Activated naive CD4-positive, alpha-beta T cell treated with anti-CD3 and anti-CD28 coated beads, Interleukin-2, amount 50 U/mL, for 24 hours (primary cell): ENCODE measurements around the gene BLMH.

Experiments used
- H3K27ac Mint-ChIP-seq: one replicate; pipeline ENCODE4 v1.8.0; 2021; ENCODE audit warnings: mild to moderate bottlenecking, mixed read lengths
- H3K27me3 Mint-ChIP-seq: one replicate; pipeline ENCODE4 v1.8.0; 2021; ENCODE audit warnings: mixed read lengths
- H3K36me3 Mint-ChIP-seq: one replicate; pipeline ENCODE4 v1.8.0; 2021; ENCODE audit warnings: mixed read lengths
- H3K4me1 Mint-ChIP-seq: one replicate; pipeline ENCODE4 v1.8.0; 2021; ENCODE audit warnings: mixed read lengths
- H3K4me3 Mint-ChIP-seq: one replicate; pipeline ENCODE4 v1.8.0; 2021; ENCODE audit warnings: mild to moderate bottlenecking, mixed read lengths
- H3K9me3 Mint-ChIP-seq: one replicate; pipeline ENCODE4 v1.8.0; 2021; ENCODE audit warnings: mixed read lengths

BLMH gene

GRCh38 chr17:30279156-30279555 lies 12.6 kb downstream of the BLMH start:
- Mint-ChIP-seq H3K4me1 (peaks cover 5% of the 10 kb centered on the region), H3K4me3 (no peak overlapping the region), H3K36me3 (peaks cover 14% of the 10 kb centered on the region), H3K27me3 (no peaks in the 10 kb centered on the region), H3K9me3 (no peaks in the 10 kb centered on the region), H3K27ac (no peak overlapping the region)

GRCh38 chr17:30278032-30278431 lies 13.7 kb downstream of the BLMH start:
- Mint-ChIP-seq H3K4me1 (peaks cover 5% of the 10 kb centered on the region), H3K27ac (no peak overlapping the region), H3K4me3 (no peak overlapping the region), H3K36me3 (peaks cover 18% of the 10 kb centered on the region), H3K9me3 (no peaks in the 10 kb centered on the region), H3K27me3 (no peaks in the 10 kb centered on the region)

DNA sequence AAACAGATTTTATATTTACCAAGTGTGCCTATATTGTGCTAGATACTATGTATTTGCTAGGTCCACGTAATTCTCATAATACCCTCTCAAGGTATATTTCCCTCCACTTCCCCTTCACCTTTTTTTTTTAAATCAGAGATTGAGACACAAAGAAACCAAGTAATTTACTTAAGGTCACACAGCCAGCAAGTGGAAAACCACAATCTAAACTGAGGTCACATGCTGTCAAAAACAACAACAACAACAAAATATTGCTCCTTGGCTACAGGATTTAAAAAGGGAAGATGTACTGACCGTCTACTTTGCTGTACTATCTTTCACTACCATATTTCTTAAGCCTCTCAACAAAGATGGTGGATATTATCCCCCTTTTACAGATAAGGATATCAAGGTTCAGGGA lies 15.8 kb downstream of the BLMH start:
- Mint-ChIP-seq H3K4me1 (no peaks in the 10 kb centered on the region), H3K27ac (peak overlapping the region; percentile 73), H3K36me3 (peaks cover 21% of the 10 kb centered on the region), H3K27me3 (no peaks in the 10 kb centered on the region), H3K9me3 (no peaks in the 10 kb centered on the region), H3K4me3 (no peak overlapping the region)

- Mint-ChIP-seq H3K27me3 (no peaks in the 10 kb centered on the region), H3K36me3 (peaks cover 24% of the 10 kb centered on the region), H3K27ac (no peak overlapping the region), H3K4me3 (no peak overlapping the region), H3K4me1 (no peaks in the 10 kb centered on the region), H3K9me3 (no peaks in the 10 kb centered on the region)
Measured at GRCh38 chr17:30274887-30275286, 16.9 kb downstream of the BLMH start.

GRCh38 chr17:30273373-30273772 lies 18.4 kb downstream of the BLMH start:
- H3K27ac Mint-ChIP-seq: no peak overlapping the region

GRCh38 chr17:30271102-30271501 lies 20.6 kb downstream of the BLMH start:
- H3K27ac Mint-ChIP-seq: no peak overlapping the region
- H3K4me1 Mint-ChIP-seq: no peaks in the 10 kb centered on the region
- no peak overlapping the region for H3K4me3 Mint-ChIP-seq
- H3K36me3 Mint-ChIP-seq: peaks cover 23% of the 10 kb centered on the region
- no peaks in the 10 kb centered on the region for H3K27me3 Mint-ChIP-seq
- H3K9me3 Mint-ChIP-seq: no peaks in the 10 kb centered on the region

More at GRCh38 chr17:30273373-30273772, 18.4 kb downstream of the BLMH start:
- H3K36me3 Mint-ChIP-seq: peaks cover 26% of the 10 kb centered on the region
- H3K9me3 Mint-ChIP-seq: no peaks in the 10 kb centered on the region
- no peaks in the 10 kb centered on the region for H3K27me3 Mint-ChIP-seq
- H3K4me1 Mint-ChIP-seq: no peaks in the 10 kb centered on the region
- H3K4me3 Mint-ChIP-seq: no peak overlapping the region

DNA sequence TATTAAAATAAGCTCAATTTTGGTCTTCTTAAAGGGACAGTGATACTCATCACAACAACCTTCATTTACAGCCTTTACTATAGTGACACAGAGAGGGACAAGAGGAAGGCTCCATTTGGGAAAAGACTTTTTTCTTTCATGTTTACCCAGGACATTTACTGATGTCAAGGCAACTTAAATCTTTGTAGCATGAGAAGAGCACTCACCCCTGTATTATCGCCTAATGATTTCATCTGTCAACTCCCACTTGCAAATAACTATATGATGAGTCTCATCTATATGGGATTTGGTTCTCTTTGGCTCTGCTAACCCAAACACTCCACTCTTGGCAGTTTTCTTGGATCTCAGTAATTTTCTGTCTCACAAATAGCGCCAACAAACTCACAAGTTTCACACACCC lies 24.1 kb downstream of the BLMH start:
- H3K4me1 Mint-ChIP-seq: no peaks in the 10 kb centered on the region
- no peaks in the 10 kb centered on the region for H3K27me3 Mint-ChIP-seq
- H3K36me3 Mint-ChIP-seq: peaks cover 28% of the 10 kb centered on the region
- no peak overlapping the region for H3K4me3 Mint-ChIP-seq
- no peaks in the 10 kb centered on the region for H3K9me3 Mint-ChIP-seq
- H3K27ac Mint-ChIP-seq: no peak overlapping the region

- no peaks in the 10 kb centered on the region for H3K4me1 Mint-ChIP-seq
- H3K36me3 Mint-ChIP-seq: peaks cover 26% of the 10 kb centered on the region
- no peaks in the 10 kb centered on the region for H3K27me3 Mint-ChIP-seq
- no peaks in the 10 kb centered on the region for H3K9me3 Mint-ChIP-seq
- H3K27ac Mint-ChIP-seq: no peak overlapping the region
- no peak overlapping the region for H3K4me3 Mint-ChIP-seq
Measured at GRCh38 chr17:30263552-30264333, 28.0 kb downstream of the BLMH start.

DNA sequence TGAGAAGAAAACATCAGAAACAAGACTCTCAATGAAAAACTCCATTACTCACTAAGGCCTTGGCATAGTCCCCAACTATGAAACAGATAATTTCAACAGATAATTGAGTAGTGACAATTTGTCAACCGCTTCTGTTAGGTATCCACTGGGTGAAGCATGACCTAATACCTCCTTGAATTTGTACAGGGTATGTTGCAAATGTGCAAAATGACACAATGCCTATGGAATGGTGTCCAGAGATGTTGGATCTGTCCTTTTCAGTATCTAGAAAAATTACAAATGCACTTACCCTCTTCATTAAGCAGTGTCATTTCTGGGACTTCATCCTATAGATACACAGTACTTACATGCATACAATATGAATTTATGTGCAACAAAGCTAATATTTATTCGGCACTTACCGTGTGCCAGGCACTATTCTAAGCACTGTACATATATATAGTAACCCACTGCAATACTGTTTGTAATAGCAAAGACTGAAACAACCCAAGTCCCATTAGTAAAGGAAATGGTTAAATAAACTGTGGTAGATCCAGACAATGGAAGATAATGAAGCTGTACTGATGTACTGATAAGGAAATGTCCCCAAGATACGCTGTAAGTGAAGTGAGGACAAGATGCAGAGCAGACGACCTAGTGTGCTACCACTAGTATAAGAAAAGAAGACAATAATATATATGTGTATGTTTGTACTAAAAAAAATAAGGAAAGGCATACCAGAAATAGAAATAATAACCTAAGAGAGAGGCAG lies 34.8 kb downstream of the BLMH start:
- Mint-ChIP-seq H3K27ac (no peak overlapping the region), H3K4me3 (no peak overlapping the region), H3K36me3 (peaks cover 20% of the 10 kb centered on the region), H3K9me3 (no peaks in the 10 kb centered on the region), H3K27me3 (no peaks in the 10 kb centered on the region), H3K4me1 (no peaks in the 10 kb centered on the region)

DNA sequence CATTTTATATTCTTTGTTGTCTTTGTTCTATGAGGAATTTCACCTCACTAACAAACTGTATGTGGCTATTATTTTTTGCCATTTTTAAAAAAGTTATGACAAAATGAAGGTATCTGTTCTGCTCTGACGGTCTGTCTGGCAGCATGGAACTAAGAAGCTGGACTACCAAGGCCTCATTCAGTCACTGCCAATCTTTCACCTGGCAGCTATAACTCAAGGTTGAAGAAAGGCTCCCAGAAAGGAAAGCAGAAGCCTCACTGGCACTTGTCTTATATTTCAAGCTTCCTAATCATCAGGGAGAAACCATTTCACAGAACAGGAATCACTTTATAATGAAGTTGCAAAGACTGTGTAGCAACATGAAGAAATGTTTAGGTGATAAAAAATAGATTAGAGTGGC lies 37.6 kb downstream of the BLMH start:
- Mint-ChIP-seq H3K9me3 (no peaks in the 10 kb centered on the region), H3K4me1 (no peaks in the 10 kb centered on the region), H3K4me3 (no peak overlapping the region), H3K36me3 (peaks cover 25% of the 10 kb centered on the region), H3K27me3 (no peaks in the 10 kb centered on the region), H3K27ac (no peak overlapping the region)

DNA sequence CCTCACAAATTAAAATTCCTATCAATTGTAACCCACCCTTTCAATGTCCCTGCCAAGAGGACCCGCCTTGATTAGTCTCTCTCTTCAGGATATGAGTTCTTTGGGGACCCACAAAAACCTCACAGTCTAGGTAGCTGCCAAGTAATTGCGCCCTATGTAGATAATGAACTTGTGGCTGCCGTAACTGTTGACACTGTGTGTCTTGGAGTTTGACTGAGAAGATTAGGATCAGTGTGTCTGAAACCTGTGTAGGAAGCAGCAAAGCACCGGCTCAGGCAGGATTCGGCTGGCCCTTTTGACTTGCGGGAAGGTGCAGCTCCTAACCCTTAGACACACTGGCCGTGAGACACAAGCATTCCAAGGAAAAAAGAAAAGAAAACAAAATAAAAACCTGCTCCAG lies 38.4 kb downstream of the BLMH start:
- Mint-ChIP-seq H3K9me3 (no peaks in the 10 kb centered on the region), H3K27ac (no peak overlapping the region), H3K36me3 (peaks cover 27% of the 10 kb centered on the region), H3K4me3 (no peak overlapping the region), H3K4me1 (no peaks in the 10 kb centered on the region), H3K27me3 (no peaks in the 10 kb centered on the region)

DNA sequence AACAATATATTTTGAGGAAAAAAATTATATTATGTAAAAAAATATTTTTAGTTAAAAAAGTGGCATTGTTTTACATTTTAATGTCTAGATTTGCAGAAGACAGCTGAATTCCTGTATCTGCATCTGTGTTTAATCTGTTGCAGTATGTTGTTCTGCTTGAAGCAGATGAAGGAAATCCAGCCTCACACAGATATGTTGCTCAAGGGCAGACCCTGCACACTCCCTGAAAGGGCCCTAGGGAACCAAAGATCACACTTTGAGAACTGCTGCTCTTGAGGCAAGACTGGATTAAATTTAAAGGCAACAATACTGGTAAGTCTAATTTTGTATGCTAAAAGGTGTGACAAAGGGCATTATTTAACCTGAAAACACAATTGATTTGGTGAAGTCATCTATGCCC lies 39.8 kb downstream of the BLMH start:
- Mint-ChIP-seq H3K9me3 (no peaks in the 10 kb centered on the region), H3K27ac (no peak overlapping the region), H3K27me3 (no peaks in the 10 kb centered on the region), H3K4me3 (no peak overlapping the region), H3K36me3 (peaks cover 31% of the 10 kb centered on the region), H3K4me1 (no peaks in the 10 kb centered on the region)

- H3K36me3 Mint-ChIP-seq: peaks cover 36% of the 10 kb centered on the region
- no peak overlapping the region for H3K27ac Mint-ChIP-seq
- no peaks in the 10 kb centered on the region for H3K4me1 Mint-ChIP-seq
- no peaks in the 10 kb centered on the region for H3K27me3 Mint-ChIP-seq
- H3K4me3 Mint-ChIP-seq: no peak overlapping the region
- no peaks in the 10 kb centered on the region for H3K9me3 Mint-ChIP-seq
Measured at GRCh38 chr17:30249460-30249859, 42.3 kb downstream of the BLMH start.

- no peak overlapping the region for H3K27ac Mint-ChIP-seq
Measured at GRCh38 chr17:30248786-30249185, 43.0 kb downstream of the BLMH start.

DNA sequence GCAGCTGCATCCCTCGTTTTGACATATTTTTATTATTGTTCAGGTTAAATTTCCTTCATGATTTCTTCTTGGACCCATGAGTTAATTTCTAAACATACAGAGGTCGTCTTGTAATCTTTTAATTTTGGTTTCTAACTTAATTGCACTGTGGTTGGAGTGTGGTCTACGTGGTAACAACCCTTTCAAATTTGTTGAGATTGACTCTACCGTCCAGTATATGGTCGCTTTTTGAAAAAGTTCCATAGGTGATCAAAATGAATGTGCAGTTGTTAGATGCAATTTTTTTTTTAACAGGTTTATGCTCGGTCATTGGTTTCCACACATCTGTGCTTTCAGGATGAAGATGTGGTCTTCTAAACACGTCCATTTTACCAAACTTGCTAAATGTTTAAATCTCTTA lies 45.3 kb downstream of the BLMH start:
- H3K27me3 Mint-ChIP-seq: peaks cover 1% of the 10 kb centered on the region
- H3K27ac Mint-ChIP-seq: no peak overlapping the region
- H3K4me3 Mint-ChIP-seq: no peak overlapping the region
- H3K4me1 Mint-ChIP-seq: no peaks in the 10 kb centered on the region
- H3K9me3 Mint-ChIP-seq: no peaks in the 10 kb centered on the region
- H3K36me3 Mint-ChIP-seq: peaks cover 32% of the 10 kb centered on the region

More at GRCh38 chr17:30248786-30249185, 43.0 kb downstream of the BLMH start:
- Mint-ChIP-seq H3K9me3 (no peaks in the 10 kb centered on the region), H3K4me1 (no peaks in the 10 kb centered on the region), H3K36me3 (peaks cover 36% of the 10 kb centered on the region), H3K4me3 (no peak overlapping the region), H3K27me3 (no peaks in the 10 kb centered on the region)

DNA sequence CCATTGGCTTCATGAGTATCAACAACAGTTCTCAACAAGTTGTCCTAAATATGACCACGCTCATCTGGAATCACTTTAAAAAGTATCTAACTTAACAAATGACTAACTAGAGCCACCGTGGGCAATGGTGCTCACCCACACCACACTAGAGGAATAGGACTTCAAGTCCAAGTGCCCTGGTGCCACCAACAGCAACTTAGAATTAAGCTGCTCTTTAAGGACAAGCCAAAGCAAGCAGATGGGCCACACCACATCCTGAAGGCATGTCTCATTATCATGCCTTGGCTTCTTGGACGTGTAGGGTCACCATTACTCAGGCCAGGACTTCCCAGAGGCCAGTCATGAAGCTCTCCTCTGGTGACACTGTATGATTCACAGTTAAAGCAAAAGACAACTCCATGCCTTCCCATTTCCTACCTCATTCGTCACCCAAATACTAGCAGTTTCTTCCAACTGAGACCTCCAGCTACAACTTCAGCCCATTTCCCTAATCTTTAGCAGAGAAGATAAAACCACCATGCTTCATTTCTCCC lies 46.8 kb downstream of the BLMH start:
- Mint-ChIP-seq H3K4me3 (no peak overlapping the region), H3K27ac (no peak overlapping the region), H3K36me3 (peaks cover 23% of the 10 kb centered on the region), H3K27me3 (peaks cover 6% of the 10 kb centered on the region), H3K4me1 (no peaks in the 10 kb centered on the region), H3K9me3 (no peaks in the 10 kb centered on the region)
